ENCODE results near the gene MCF2L. TPM values are rescaled to one million over a fixed set of nuclear protein-coding genes. Genes with fewer than 3 reads are reported as not detected.

The MCF2L gene
- total RNA-seq, 1 experiment from 2014 or later, result 5.9 TPM

- intact Hi-C loops (cut with micrococcal nuclease), result no loop called here
- no peak for DNase-seq
- no peak for TF ChIP-seq EZH2 (IDR thresholded peaks at IDR 0.05; ENCODE audit: low read length, unreplicated experiment)
- TF ChIP-seq EZH2phosphoT487 (IDR thresholded peaks at IDR 0.05; ENCODE audit: borderline replicate concordance, low read length), result no peak
- TF ChIP-seq CTCF (conservative IDR thresholded peaks at IDR 0.05; ENCODE audit: low read depth, low read length), result no peak
- ChIA-PET POLR2A (ENCODE audit: unreplicated experiment) (no interaction called here), CTCF (no interaction called here)
- BruUV-seq (replicated peaks), result no TSS peak
- H3F3A ChIP-seq (ENCODE audit: low read length, unreplicated experiment), result no peaks in the 10 kb centered on the region
- H2AFZ ChIP-seq (ENCODE audit: low read length), result no peak overlapping the region
- no peaks in the 10 kb centered on the region for H3K79me2 ChIP-seq (ENCODE audit: low read length)
- H3K4me2 ChIP-seq (ENCODE audit: low read length), result no peak overlapping the region
- no peaks in the 10 kb centered on the region for H3K9me2 ChIP-seq (replicated peaks; ENCODE audit: low read length)
- no peak overlapping the region for H3K4me3 ChIP-seq (ENCODE audit: low read length)
- H3K9me3 ChIP-seq (ENCODE audit: low read length), result no peaks in the 10 kb centered on the region
- no peaks in the 10 kb centered on the region for H3K4me1 ChIP-seq (ENCODE audit: insufficient read depth, low read length)
- H3K9ac ChIP-seq (ENCODE audit: low read length), result no peak overlapping the region
- ATAC-seq, result no peak
- no peak overlapping the region for H3K27ac ChIP-seq (ENCODE audit: low read length)
- no peaks in the 10 kb centered on the region for H3K27me3 ChIP-seq (ENCODE audit: low read length)
- H4K20me1 ChIP-seq (ENCODE audit: low read length), result no peaks in the 10 kb centered on the region
- no peaks in the 10 kb centered on the region for H3K36me3 ChIP-seq (ENCODE audit: low read depth, low read length)
Measured at GRCh38 chr13:113121928-113122471, 153.0 kb downstream of the MCF2L start.

- ATAC-seq (no peak), DNase-seq (no peak)
- intact Hi-C loops (cut with micrococcal nuclease), result no loop called here
- Histone ChIP-seq H2AFZ (ENCODE audit: low read length) (no peak within 1 kb of the TSS), H4K20me1 (ENCODE audit: low read length) (no peaks in the 10 kb centered on the region), H3K4me2 (ENCODE audit: low read length) (no peak within 1 kb of the TSS), H3K4me3 (ENCODE audit: low read length) (no peak within 1 kb of the TSS), H3K36me3 (ENCODE audit: low read depth, low read length) (no peaks in the 10 kb centered on the region), H3K9me3 (ENCODE audit: low read length) (no peaks in the 10 kb centered on the region), H3F3A (ENCODE audit: low read length, unreplicated experiment) (no peaks in the 10 kb centered on the region), H3K79me2 (ENCODE audit: low read length) (no peaks in the 10 kb centered on the region), H3K27ac (ENCODE audit: low read length) (no peak within 1 kb of the TSS), H3K4me1 (ENCODE audit: insufficient read depth, low read length) (no peaks in the 10 kb centered on the region), H3K27me3 (ENCODE audit: low read length) (no peaks in the 10 kb centered on the region), H3K9me2 (replicated peaks; ENCODE audit: low read length) (no peaks in the 10 kb centered on the region), H3K9ac (ENCODE audit: low read length) (no peak within 1 kb of the TSS)
- no peak for TF ChIP-seq EZH2phosphoT487 (IDR thresholded peaks at IDR 0.05; ENCODE audit: borderline replicate concordance, low read length)
- no peak for TF ChIP-seq CTCF (conservative IDR thresholded peaks at IDR 0.05; ENCODE audit: low read depth, low read length)
- no peak for TF ChIP-seq EZH2 (IDR thresholded peaks at IDR 0.05; ENCODE audit: low read length, unreplicated experiment)
- POLR2A ChIA-PET (ENCODE audit: unreplicated experiment), result no interaction called here
- no TSS peak for BruUV-seq (replicated peaks)
- CTCF ChIA-PET, result no interaction called here
Measured at GRCh38 chr13:113122550-113123225, 153.7 kb downstream of the MCF2L start, which contains the start of gene F10. Gene F10 (plus strand): TSS chr13:113122799. CDS start chr13:113122856, 57 bp downstream.
